Measurements from ENCODE around the gene OR1F1. TPM values are rescaled to one million over a fixed set of nuclear protein-coding genes. Genes with fewer than 3 reads are reported as not detected.

OR1F1 gene
- total and polyA plus RNA-seq, 2 donors: 0.02 TPM; not detected in 1

- Histone ChIP-seq H3K4me3 (ENCODE audit: low read length in 2 of 2) (no peak overlapping the region), H3K27ac (ENCODE audit: low read depth in 1 of 2, low read length in 1 of 2) (no peak overlapping the region), H3K27me3 (ENCODE audit: control insufficient read depth in 2 of 2, insufficient read depth in 1 of 2, low read length in 1 of 2) (peaks cover 8 to 12% of the 10 kb centered on the region in 2 donors), H3K36me3 (ENCODE audit: control insufficient read depth in 2 of 2, insufficient read depth in 2 of 2, low read length in 1 of 2) (peaks cover 29 to 45% of the 10 kb centered on the region in 2 donors), H3K4me1 (ENCODE audit: control insufficient read depth in 2 of 2, insufficient read depth in 2 of 2, low read length in 2 of 2) (no peaks in the 10 kb centered on the region), H3K9me3 (ENCODE audit: control insufficient read depth in 2 of 2, insufficient read depth in 1 of 2, low read length in 1 of 2) (peaks cover 0 to 3% of the 10 kb centered on the region in 2 donors)
- WGBS: 99% methylated on average over 11 of the region's 11 CpGs
- no peak for DNase-seq (ENCODE audit: low read depth in 6 of 9, low spot score in 9 of 9)
These were observed 44.8 kb upstream of the OR1F1 start for GRCh38 chr16:3143189-3143588.

- 95% methylated on average over 23 of the region's 23 CpGs for WGBS
- no peak for DNase-seq (ENCODE audit: low read depth in 6 of 9, low spot score in 9 of 9)
These were observed 44.2 kb upstream of the OR1F1 start for GRCh38 chr16:3143598-3144320.

GRCh38 chr16:3144321-3144983, 43.6 kb upstream of the OR1F1 start:
- Histone ChIP-seq H3K27me3 (ENCODE audit: control insufficient read depth in 2 of 2, insufficient read depth in 1 of 2, low read length in 1 of 2) (peaks cover 13 to 25% of the 10 kb centered on the region in 2 donors), H3K4me3 (ENCODE audit: low read length in 2 of 2) (no peak overlapping the region), H3K9me3 (ENCODE audit: control insufficient read depth in 2 of 2, insufficient read depth in 1 of 2, low read length in 1 of 2) (peaks cover 0 to 5% of the 10 kb centered on the region in 2 donors), H3K4me1 (ENCODE audit: control insufficient read depth in 2 of 2, insufficient read depth in 2 of 2, low read length in 2 of 2) (peaks cover 0 to 4% of the 10 kb centered on the region in 2 donors), H3K27ac (ENCODE audit: low read depth in 1 of 2, low read length in 1 of 2) (no peak overlapping the region), H3K36me3 (ENCODE audit: control insufficient read depth in 2 of 2, insufficient read depth in 2 of 2, low read length in 1 of 2) (peaks cover 17 to 35% of the 10 kb centered on the region in 2 donors)
- DNase-seq (ENCODE audit: low read depth in 6 of 9, low spot score in 9 of 9): no peak
- WGBS: 85% methylated on average over 18 of the region's 18 CpGs

More at GRCh38 chr16:3143598-3144320, 44.2 kb upstream of the OR1F1 start:
- Histone ChIP-seq H3K27me3 (ENCODE audit: control insufficient read depth in 2 of 2, insufficient read depth in 1 of 2, low read length in 1 of 2) (peaks cover 8 to 18% of the 10 kb centered on the region in 2 donors), H3K4me3 (ENCODE audit: low read length in 2 of 2) (no peak overlapping the region), H3K27ac (ENCODE audit: low read depth in 1 of 2, low read length in 1 of 2) (no peak overlapping the region), H3K36me3 (ENCODE audit: control insufficient read depth in 2 of 2, insufficient read depth in 2 of 2, low read length in 1 of 2) (peaks cover 24 to 40% of the 10 kb centered on the region in 2 donors), H3K9me3 (ENCODE audit: control insufficient read depth in 2 of 2, insufficient read depth in 1 of 2, low read length in 1 of 2) (peaks cover 0 to 5% of the 10 kb centered on the region in 2 donors), H3K4me1 (ENCODE audit: control insufficient read depth in 2 of 2, insufficient read depth in 2 of 2, low read length in 2 of 2) (no peaks in the 10 kb centered on the region)

- Histone ChIP-seq H3K4me3 (ENCODE audit: low read length in 2 of 2) (no peak overlapping the region), H3K36me3 (ENCODE audit: control insufficient read depth in 2 of 2, insufficient read depth in 2 of 2, low read length in 1 of 2) (peaks cover 16 to 30% of the 10 kb centered on the region in 2 donors), H3K27ac (ENCODE audit: low read depth in 1 of 2, low read length in 1 of 2) (no peak overlapping the region), H3K9me3 (ENCODE audit: control insufficient read depth in 2 of 2, insufficient read depth in 1 of 2, low read length in 1 of 2) (peaks cover 0 to 5% of the 10 kb centered on the region in 2 donors), H3K27me3 (ENCODE audit: control insufficient read depth in 2 of 2, insufficient read depth in 1 of 2, low read length in 1 of 2) (peaks cover 20 to 32% of the 10 kb centered on the region in 2 donors), H3K4me1 (ENCODE audit: control insufficient read depth in 2 of 2, insufficient read depth in 2 of 2, low read length in 2 of 2) (peaks cover 0 to 11% of the 10 kb centered on the region in 2 donors)
- 93% methylated on average over 10 of the region's 10 CpGs for WGBS
- DNase-seq (ENCODE audit: low read depth in 6 of 9, low spot score in 9 of 9): no peak
These were observed 42.9 kb upstream of the OR1F1 start for GRCh38 chr16:3145151-3145550.

GRCh38 chr16:3145660-3146059, 42.3 kb upstream of the OR1F1 start:
- Histone ChIP-seq H3K36me3 (ENCODE audit: control insufficient read depth in 2 of 2, insufficient read depth in 2 of 2, low read length in 1 of 2) (peaks cover 16 to 26% of the 10 kb centered on the region in 2 donors), H3K4me3 (ENCODE audit: low read length in 2 of 2) (no peak overlapping the region), H3K27me3 (ENCODE audit: control insufficient read depth in 2 of 2, insufficient read depth in 1 of 2, low read length in 1 of 2) (peaks cover 22 to 37% of the 10 kb centered on the region in 2 donors), H3K9me3 (ENCODE audit: control insufficient read depth in 2 of 2, insufficient read depth in 1 of 2, low read length in 1 of 2) (peaks cover 0 to 5% of the 10 kb centered on the region in 2 donors), H3K27ac (ENCODE audit: low read depth in 1 of 2, low read length in 1 of 2) (no peak overlapping the region), H3K4me1 (ENCODE audit: control insufficient read depth in 2 of 2, insufficient read depth in 2 of 2, low read length in 2 of 2) (peaks cover 0 to 14% of the 10 kb centered on the region in 2 donors)
- no peak for DNase-seq (ENCODE audit: low read depth in 6 of 9, low spot score in 9 of 9)
- 95% methylated on average over 12 of the region's 12 CpGs for WGBS

GRCh38 chr16:3147046-3147756, 40.8 kb upstream of the OR1F1 start:
- WGBS: 97% methylated on average over 16 of the region's 16 CpGs
- Histone ChIP-seq H3K27me3 (ENCODE audit: control insufficient read depth in 2 of 2, insufficient read depth in 1 of 2, low read length in 1 of 2) (peaks cover 34 to 52% of the 10 kb centered on the region in 2 donors), H3K36me3 (ENCODE audit: control insufficient read depth in 2 of 2, insufficient read depth in 2 of 2, low read length in 1 of 2) (peaks cover 4 to 11% of the 10 kb centered on the region in 2 donors), H3K9me3 (ENCODE audit: control insufficient read depth in 2 of 2, insufficient read depth in 1 of 2, low read length in 1 of 2) (peaks cover 0 to 11% of the 10 kb centered on the region in 2 donors), H3K4me3 (ENCODE audit: low read length in 2 of 2) (no peak overlapping the region), H3K4me1 (ENCODE audit: control insufficient read depth in 2 of 2, insufficient read depth in 2 of 2, low read length in 2 of 2) (peaks cover 0 to 27% of the 10 kb centered on the region in 2 donors), H3K27ac (ENCODE audit: low read depth in 1 of 2, low read length in 1 of 2) (no peak overlapping the region)
- DNase-seq (ENCODE audit: low read depth in 6 of 9, low spot score in 9 of 9): no peak

GRCh38 chr16:3147757-3148104, 40.3 kb upstream of the OR1F1 start:
- Histone ChIP-seq H3K4me1 (ENCODE audit: control insufficient read depth in 2 of 2, insufficient read depth in 2 of 2, low read length in 2 of 2) (peaks cover 0 to 32% of the 10 kb centered on the region in 2 donors), H3K27ac (ENCODE audit: low read depth in 1 of 2, low read length in 1 of 2) (no peak overlapping the region), H3K27me3 (ENCODE audit: control insufficient read depth in 2 of 2, insufficient read depth in 1 of 2, low read length in 1 of 2) (peaks cover 36 to 58% of the 10 kb centered on the region in 2 donors), H3K36me3 (ENCODE audit: control insufficient read depth in 2 of 2, insufficient read depth in 2 of 2, low read length in 1 of 2) (peaks cover under 1 to 6% of the 10 kb centered on the region in 2 donors), H3K4me3 (ENCODE audit: low read length in 2 of 2) (no peak overlapping the region), H3K9me3 (ENCODE audit: control insufficient read depth in 2 of 2, insufficient read depth in 1 of 2, low read length in 1 of 2) (peaks cover 0 to 15% of the 10 kb centered on the region in 2 donors)
- 96% methylated on average over 5 of the region's 5 CpGs for WGBS
- DNase-seq (ENCODE audit: low read depth in 6 of 9, low spot score in 9 of 9): no peak

- Histone ChIP-seq H3K27ac (ENCODE audit: low read depth in 1 of 2, low read length in 1 of 2) (no peak overlapping the region), H3K4me1 (ENCODE audit: control insufficient read depth in 2 of 2, insufficient read depth in 2 of 2, low read length in 2 of 2) (peaks cover 0 to 32% of the 10 kb centered on the region in 2 donors), H3K9me3 (ENCODE audit: control insufficient read depth in 2 of 2, insufficient read depth in 1 of 2, low read length in 1 of 2) (peaks cover 0 to 16% of the 10 kb centered on the region in 2 donors), H3K27me3 (ENCODE audit: control insufficient read depth in 2 of 2, insufficient read depth in 1 of 2, low read length in 1 of 2) (peaks cover 41 to 65% of the 10 kb centered on the region in 2 donors), H3K36me3 (ENCODE audit: control insufficient read depth in 2 of 2, insufficient read depth in 2 of 2, low read length in 1 of 2) (peaks cover 0 to 3% of the 10 kb centered on the region in 2 donors), H3K4me3 (ENCODE audit: low read length in 2 of 2) (no peak overlapping the region)
- no peak for DNase-seq (ENCODE audit: low read depth in 6 of 9, low spot score in 9 of 9)
- WGBS: 96% methylated on average over 13 of the region's 13 CpGs
These were observed 39.5 kb upstream of the OR1F1 start for GRCh38 chr16:3148256-3149192.
